ENCODE results near the gene TRPC4AP.
"Not testable (repeated sequence)": the region's sequence is repeated elsewhere in the genome, so short reads cannot be mapped to it uniquely, and the experiment has no call there.

The TRPC4AP gene

DNA sequence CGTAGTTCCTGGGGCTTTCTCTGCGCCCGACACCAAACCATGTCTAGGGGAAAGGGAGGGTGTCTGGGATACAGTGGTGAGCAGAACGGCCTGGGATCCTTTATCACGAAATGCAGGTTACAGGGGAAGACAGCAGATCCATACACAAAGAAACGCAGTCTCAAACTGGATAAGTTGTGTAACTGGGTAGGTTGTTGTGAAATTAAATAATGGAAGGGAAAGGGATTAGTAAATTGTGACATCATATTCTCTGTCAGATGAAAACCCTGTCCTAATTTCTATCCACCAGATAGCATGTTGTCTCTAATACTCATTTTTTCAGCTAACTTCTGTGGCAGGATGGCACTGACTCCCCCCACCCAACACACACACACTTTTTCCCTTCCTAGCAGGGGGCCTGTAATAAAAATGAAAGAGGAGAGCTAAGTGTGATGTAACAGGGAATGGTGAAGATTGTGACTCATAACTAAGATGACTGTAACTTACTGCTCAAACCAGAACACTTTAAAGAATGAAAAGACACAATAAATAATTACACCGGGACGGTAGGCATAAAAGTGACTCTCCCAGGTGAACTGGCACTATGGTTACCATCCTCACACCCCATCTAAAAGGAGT is 769 bp upstream of the TRPC4AP start:
- DNase-seq, result no peak

DNA sequence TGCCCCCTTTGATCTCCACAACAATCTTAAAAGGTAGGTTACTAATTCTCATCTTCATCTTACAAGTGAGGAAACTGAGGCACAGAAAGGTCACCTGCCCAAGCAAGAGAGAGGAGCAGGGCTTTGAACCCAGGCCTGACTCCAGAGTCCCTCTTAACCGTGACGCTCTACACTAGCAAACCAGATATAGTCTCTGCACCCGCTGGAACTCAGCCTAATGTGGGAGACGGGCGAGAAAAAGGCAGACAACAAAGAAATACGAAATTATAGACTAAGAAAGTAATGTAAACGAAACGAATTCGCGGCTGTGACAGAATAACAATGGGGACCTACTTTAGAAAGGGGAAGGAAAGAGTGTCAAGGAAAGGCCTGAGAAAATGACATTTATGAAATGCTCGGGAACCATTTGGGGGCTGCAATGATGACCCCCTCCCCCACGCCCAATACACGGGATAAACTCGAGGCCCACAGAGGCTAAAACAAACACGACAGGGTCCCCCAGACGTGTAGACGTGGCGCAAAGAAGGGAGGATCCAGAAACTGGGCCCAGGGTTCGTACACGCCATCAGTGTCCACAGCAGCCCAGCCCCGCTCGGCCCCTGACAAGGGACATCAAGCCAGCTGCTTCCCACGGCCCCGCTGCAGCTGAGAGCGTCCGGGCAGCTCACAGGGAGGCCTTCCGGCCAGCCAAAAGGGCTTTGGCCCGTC is 637 bp downstream of the TRPC4AP start:
- no peak for DNase-seq

DNA sequence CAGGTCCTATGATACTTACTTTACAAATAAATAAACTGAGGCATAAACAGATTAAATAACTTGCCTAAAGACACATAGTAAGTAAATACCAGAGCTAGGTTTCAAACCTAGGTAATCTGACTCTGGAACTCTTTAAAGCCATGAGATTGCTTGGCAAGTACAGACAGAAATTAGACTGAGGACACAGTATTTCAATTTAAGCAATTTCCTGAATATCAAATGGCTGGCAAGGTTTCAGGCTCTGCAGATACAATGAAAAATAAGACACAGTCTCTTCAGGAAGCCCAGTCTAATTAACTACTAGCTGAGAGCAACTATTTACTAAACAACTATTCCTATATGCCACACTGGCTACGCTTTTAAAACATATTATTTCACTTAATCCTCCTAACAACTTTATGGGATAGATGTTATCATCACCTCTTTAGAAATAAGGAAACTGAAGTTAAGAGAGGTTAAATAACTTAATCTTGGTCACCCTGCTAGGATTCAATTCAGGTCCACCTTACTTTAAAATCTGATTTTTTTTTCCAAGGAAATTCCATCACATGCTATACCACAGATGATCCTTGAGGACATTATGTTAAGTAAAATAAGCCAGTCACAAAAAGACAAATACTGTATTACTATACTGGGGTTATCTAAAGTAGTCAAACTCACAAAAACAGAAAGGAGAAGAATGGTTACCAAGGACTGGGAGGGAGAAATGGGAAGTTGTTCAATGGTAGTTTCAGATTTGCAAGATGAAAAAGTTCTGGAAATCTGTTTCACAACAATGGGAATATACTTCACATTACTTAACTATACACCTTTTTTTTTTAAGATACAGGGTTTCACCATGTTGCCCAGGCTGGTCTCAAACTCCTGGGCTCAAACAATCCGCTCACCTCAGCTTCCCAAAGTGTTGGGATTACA is 4.1 kb downstream of the TRPC4AP start:
- DNase-seq, result no peak

DNA sequence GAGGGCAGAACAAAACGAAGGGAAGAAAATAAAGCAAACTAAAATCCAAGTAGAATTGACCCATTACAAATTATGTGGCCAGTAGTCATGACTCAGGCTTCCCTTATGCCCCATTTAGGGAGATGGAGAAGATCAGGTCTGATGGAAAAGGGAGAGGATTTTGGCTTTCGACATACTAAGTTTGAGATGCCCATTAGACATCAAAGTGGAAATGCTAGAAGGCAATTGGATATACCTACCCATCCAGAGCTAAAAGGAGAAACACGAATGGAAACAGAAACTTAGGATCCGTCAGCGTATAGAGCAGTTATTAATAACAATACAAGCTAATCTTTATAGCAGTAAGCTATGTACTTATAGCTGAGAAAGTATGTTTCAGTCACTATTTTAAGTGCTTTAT is 4.8 kb downstream of the TRPC4AP start:
- no peak for DNase-seq

DNA sequence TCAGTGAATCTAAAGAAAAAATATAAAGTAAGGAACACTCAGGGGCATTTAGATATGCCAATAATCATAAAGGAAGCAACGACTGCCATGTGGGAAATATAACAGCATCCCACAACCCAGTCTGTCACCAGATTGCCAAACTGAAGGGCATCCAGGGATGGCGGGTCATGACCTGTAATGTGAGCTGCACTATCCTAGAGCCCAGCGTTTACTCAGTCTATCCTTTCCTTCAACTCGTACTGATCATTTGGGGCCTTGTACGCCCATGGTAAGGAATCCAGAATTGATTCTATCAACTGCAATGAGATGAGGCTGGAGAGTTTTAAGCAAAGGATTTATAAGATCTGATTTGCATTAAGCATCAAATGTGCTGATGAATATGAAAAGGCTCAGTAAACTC is 5.3 kb downstream of the TRPC4AP start:
- DNase-seq, result no peak

DNA sequence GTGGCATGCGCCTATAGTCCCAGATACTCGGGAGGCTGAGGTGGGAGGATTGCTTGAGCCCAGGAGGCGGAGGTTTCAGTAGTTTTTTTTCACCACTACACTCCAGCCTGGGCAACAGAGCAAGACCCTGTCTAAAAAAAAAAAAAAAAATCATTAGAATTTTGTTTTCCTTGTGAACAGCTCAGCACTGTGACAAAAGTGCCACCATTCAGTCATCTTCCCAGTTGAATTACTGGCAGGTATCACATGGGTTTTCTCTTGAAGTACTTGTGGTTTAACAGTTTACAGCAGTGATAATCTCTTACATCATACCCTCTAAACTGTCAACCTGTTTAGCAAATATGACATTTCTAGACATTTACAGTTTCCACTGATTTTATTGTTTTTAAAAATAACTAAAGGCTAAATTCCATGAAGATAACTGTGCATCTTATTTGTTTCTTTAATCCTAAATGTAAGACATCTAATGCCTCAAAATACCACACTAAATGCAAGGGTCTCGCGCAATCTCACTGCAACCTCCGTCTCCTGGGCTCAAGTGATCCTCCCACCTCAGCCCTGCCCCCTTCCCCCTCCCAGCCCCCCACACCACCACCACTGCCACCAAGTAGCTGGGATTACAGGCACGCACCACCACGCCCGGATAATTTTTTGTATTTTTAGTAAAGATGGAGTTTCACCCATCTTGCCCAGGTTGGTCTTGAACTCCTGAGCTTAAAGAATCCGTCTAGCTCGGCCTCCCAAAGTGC is 7.0 kb downstream of the TRPC4AP start:
- peak; percentile 40 for DNase-seq

DNA sequence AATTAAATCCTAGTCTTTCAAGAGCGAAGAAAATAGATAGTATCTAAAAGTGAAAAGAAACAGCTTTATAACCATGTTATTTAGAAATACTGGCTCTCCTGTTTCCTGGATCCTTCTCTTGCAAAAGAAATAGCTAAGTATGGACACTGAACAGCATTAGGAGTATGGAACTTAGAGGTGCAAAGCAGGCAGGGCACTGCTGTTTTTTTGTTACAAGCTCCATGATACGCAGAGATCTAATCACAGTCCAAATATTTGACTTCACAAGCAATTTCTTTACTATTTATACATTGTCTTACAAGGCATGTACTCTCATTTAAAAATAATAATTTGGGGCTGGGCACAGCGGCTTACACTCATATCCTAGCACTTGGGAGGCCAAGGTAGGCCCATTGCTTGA is 7.6 kb downstream of the TRPC4AP start:
- no peak for DNase-seq

DNA sequence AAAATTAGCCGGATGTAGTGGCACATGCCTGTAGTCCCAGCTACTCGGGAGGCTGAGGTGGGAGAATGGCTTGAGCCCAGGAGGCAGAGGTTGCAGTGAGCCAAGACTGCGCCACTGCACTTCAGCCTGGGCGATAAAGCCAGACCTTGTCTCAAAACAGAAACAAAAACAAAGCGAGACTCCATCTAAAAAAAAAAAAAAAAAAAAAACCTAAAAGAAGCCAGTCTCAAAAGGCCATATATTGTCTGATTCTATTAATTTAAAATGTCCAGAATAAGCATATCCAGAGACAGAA is 12.3 kb downstream of the TRPC4AP start:
- DNase-seq, result not testable (repeated sequence)

DNA sequence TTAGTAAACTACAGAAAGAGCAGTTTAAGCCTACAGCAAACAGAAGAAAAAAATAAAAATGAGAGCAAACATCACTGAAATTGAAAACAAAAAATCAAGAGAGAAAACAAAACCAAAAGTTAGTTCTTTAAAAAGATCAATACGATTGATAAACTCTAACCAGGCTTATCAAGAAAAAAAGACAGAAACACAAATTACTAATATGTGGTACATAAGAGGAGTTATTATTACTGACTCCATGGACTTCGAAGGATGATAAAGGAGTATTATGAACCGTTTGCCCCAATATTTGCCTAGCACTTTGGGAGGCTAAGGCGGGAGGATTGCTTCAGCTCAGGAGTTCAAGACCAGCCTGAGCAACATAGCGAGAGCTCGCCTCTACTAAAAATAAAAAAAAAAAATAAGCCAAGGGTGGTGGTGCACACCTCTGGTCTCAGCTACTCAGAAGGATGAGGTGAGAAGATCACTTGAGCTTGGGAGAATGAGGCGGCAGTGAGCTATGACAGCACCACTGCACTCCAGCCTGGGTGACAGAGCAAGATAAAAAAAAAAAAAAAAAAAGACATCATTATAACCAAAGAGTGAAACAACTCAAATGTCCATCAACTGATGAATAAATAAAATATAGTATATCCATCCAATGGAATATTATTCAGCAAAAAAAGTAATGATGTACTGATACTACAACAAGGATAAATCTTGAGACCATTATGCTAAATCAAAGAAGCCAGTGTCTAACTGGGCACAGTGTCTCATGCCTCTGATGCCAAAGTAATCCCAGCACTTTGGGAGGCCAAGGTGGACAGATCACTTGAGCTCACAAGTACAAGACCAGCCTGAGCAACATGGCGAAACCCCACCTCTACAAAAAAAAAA is 12.9 kb downstream of the TRPC4AP start:
- DNase-seq, result no peak

DNA sequence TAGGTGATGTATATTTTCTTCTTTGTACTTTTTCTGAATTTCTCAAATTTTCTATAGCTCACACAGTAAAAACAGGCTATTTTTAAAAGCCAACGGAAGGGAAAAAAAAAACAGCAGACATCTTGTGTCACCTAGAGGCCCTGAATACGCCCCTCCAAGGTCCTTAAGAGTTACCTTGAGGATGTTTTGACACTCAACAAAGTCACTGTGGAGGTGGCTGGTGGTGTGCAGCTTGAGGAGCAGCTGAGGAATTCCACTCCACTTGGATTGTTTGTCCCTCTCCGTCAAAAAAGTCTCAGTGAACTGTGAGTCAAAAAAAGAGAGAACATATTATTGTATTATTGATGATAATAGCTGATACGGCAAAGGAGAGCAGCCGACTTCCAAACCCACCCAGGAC is 14.7 kb downstream of the TRPC4AP start:
- no peak for DNase-seq

DNA sequence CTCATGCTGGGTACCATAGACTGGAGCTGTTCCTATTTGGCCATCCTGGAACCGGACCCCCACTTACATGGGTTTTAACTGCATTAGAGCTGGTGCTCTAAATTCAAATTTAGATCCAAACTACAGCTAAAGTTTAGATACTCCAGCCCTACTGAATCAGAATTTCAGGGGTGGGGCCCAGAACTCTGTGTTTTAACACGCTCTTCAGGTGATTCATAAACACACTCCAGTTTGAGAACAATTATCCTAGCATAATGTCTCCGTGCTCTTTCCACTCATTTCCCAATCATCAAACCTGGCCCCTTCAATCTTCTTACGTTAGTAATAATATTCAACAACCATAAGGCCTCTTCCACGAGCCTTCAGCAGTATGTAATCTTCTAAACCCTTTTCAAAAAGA is 15.3 kb downstream of the TRPC4AP start:
- no peak for DNase-seq

DNA sequence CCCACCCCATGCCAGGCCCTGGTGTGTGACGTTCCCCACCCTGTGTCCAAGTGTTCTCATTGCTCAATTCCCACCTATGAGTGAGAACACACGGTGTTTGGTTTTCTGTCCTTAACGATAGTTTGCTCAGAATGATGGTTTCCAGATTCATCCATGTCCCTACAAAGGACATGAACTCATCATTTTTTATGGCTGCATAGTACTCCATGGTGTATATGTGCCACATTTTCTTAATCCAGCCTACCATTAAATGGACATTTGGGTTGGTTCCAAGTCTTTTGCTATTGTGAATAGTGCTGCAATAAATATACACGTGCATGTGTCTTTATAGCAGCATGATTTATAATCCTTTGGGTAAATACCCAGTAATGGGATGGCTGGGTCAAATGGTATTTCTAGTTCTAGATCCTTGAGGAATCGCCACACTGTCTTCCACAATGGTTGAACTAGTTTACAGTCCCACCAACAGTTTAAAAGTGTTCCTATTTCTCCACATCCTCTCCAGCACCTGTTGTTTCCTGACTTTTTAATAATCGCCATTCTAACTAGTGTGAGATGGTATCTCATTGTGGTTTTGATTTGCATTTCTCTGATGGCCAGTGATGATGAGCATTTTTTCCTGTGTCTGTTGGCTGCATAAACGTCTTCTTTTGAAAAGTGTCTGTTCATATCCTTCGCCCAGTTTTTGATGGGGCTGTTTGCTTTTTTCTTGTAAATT is 21.0 kb downstream of the TRPC4AP start:
- not testable (repeated sequence) for DNase-seq

DNA sequence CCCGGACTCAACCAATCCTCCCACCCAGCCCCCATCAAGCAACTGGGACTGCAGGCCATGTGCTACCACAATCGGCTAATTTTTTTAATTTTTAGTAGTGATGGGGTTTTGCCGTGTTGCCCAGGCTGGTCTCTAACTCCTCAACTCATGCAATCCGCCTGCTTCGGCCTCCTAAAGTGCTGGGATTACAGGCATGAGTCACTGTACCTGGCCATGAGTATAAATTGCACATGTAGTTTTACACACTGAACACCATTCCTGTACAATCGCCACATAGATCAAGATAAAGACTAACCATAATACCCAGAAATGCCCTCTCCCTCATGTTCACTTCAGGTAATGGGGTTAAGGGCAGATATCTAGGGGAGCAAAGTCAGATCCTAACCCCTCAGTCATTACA is 26.4 kb downstream of the TRPC4AP start:
- DNase-seq, result no peak

DNA sequence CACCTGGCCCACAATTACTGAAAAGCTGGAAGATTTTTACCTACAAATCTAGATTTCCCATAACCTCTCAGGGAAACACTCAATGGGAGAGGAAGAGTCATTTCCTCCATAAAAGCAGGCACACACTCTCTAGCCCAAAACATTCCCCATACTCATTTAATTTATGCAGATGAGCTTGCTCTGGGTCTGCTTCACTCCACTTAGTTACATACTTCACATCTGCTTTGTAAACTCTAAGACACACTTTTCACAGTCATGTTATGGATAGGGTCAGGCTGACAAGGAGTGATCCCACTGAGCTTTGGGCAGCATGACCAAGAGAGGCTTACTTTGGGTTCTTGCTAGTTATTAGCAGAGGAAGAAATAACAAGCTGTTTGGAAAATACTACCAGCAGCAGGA is 27.4 kb downstream of the TRPC4AP start:
- no peak for DNase-seq

DNA sequence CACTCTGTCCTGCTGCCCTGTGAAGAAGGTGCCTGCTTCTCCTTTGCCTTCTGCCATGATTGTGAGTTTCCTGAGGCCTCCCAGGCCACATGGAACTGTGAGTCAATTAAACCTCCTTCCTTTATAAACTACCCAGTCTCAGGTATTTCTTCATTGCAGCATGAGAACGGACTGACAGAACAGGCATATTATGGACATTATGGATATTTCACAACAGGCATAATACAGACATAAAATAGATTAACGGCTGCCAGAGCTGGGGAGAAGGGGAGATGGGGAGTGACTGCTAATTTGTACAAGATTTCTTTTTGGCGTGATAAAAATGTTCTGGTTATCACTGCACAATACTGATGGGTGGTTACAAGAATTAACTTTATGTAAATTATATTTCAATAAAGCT is 29.4 kb downstream of the TRPC4AP start:
- no peak for DNase-seq

DNA sequence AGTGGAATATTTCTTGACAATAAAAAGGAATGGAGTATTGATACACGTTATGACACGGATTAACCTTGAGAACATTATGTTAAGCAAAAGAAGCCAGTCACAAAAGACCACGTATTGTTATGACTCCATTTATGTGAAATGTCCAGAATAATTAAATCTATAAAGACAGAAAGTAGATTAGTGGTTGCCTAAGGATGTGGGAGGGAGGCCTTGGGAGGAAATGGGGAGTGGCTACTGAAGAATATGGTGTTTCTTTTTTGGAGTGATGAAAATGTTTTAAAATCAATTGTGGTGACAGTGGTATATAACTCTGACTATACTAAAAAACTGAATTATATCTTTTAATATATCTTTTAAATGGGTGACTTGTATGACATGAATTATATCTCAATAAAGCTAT is 30.1 kb downstream of the TRPC4AP start:
- DNase-seq, result no peak

DNA sequence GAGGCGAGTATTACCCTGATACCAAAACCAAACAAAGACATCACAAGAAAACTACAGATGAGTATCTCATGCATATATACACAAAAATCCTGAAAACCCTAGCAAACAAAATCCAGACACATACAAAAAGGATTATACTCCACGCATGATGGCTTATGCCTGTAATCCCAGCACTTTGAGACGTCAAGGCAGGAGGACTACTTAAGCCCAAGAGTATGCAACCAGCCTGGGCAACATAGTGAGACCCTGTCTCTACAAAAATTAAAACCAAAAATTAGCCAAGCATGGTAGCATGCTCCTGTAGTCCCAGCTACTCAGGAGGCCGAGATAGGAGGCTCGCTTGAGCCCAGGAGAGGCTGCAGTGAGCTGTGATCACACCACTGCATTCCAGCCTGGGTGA is 32.4 kb downstream of the TRPC4AP start:
- no peak for DNase-seq

DNA sequence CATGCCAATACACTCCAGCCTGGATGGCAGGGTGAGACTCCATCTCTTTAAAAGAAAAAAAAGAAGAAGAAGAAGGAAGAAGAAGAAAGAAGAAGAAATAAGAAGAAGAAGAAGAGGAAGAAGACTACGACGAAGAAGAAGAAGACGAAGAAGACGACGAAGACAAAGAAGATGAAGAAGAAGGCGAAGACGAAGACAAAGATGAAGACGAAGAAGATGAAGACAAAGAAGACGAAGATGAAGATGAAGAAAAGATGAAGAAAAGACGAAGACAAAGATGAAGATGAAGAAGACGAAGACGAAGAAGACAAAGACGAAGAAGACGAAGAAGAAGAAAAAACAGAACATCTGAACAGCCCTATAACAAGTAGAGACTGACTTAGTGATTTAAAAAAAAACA is 33.0 kb downstream of the TRPC4AP start:
- DNase-seq, result no peak

DNA sequence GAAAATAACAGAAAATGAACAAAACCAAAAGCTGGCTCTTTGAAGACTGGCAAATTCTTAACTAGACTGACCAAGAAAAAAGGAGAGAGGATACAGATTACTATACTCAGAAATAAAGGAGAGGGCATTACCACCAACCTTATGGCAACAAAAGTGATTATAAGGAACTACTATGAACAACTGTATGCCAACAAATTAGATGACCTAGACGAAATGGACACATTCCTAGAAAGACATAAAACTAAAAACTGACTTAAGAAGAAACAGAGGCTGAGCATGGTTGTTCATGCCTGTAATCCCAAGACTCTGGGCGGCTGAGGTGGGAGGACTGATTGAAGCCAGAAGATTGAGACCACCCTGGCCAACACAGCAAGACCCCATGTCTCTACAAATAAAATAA is 33.5 kb downstream of the TRPC4AP start:
- no peak for DNase-seq

DNA sequence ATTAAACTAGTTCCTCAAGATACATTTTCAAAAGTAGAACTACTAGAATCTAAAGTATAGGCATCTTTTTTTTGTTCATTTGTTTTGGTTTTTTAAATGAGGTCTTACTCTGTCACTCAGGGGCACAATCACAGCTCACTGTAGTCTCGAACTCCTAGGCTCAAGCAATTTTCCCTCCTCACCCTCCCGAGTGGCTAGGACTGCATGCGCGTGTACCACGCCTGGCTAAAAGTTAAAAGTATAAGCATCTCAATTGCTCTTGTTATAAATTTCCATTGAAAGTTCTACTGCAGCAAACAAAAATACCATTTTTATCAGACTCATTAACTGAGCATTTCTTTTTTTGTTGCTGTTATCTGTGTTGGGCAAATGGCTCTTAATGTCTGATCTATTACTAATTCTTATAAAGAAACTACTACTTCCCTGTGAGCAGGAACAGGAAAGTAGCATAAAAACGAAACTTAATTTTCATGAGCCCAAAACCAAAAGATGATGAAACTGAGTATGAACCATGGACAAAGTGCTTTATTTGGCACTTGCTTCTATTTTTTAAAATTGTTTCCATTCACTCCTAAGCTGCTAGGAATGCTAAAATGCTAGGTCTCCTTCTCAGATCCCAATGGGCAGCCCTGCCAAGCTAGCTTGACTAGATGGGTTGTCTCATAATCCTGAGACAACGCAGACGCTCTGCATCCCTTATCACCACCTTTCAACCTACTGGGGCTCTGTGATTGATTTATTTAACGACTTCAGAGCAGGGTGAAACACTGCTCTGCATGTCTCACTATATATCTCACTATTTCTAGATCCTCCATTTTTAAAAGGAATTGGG is 36.9 kb downstream of the TRPC4AP start:
- DNase-seq, result no peak

DNA sequence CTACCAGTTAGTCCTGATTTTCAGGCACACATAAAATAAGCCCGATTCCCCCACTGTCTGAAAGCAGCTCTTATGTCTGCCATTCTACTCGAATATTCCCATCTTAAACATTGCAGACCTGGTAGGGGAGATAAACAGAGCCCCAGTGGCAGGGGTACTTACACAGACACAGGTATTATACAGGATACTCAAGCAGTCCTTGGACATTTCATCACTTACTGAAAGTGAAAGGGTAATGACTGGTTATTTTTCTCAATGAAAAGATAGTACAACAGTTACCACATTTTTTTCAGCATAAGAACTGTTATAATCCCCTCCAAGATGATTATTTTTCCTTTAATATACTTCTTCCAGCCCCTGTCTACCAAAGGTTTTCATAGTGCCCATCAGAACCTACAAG is 37.8 kb downstream of the TRPC4AP start:
- no peak for DNase-seq

Measured in CD4-positive, alpha-beta T cell treated with Interleukin-17A for 1 hour (primary cell).